GM12878 (cell line): ENCODE measurements around the gene NDUFA5. TPM values are rescaled to one million over a fixed set of nuclear protein-coding genes. Genes with fewer than 3 reads are reported as not detected.

Source experiments
- ATAC-seq: fragments of 200-7000 bp; cut with Tn5 transposase; 3 replicates; pipeline ENCODE4 v1.9.1; 2020; ENCODE audit warnings: mild to moderate bottlenecking, moderate library complexity
- BruUV-seq: library from RNA; stranded (reverse); fragments of 400-500 nt; replicated peaks from 2 replicates; lab custom pipeline; 2021; lab: Mats Ljungman, UMichigan
- CTCF ChIA-PET: fragments of 300-600 bp; sonication (Branson Sonifier 250); formaldehyde crosslinking; extraction: SDS; loops from one replicate; lab custom pipeline; 2021; ENCODE audit warnings: inconsistent platforms; lab: Yijun Ruan, JAX
- POLR2A ChIA-PET: fragments of 350-600 bp; formaldehyde crosslinking; extraction: SDS; loops from one replicate; lab custom pipeline; 2021; ENCODE audit warnings: inconsistent platforms; lab: Charles Lee
- RAD21 ChIA-PET: fragments of 300-600 bp; sonication (Branson Sonifier 250); formaldehyde crosslinking; loops from one replicate; lab custom pipeline; 2023; ENCODE audit warnings: antibody characterized with exemption; ENCODE audit not compliant: unreplicated experiment; lab: Charles Lee
- SMC1A ChIA-PET: fragments of 300-600 bp; sonication (Branson Sonifier 250); formaldehyde crosslinking; loops from one replicate; lab custom pipeline; 2023; ENCODE audit not compliant: unreplicated experiment, uncharacterized antibody; lab: Charles Lee
- DNase-seq: peaks from one replicate; pipeline ENCODE4 v3.0.0-alpha.2; 2011; ENCODE audit warnings: low read depth, low spot score
- FAIRE-seq: peaks from 3 replicates; lab custom pipeline; 2011; peaks lifted over from hg19 to GRCh38; lab: Jason Lieb, UNC
- H2AFZ ChIP-seq: 2 replicates; pipeline ENCODE4 v1.6.0; 2011; ENCODE audit warnings: low read depth, low read length, control low read depth; ENCODE audit not compliant: control insufficient read depth
- H3K27ac ChIP-seq: 2 replicates; pipeline ENCODE4 v1.5.1; 2011; ENCODE audit warnings: control low read depth; ENCODE audit not compliant: control insufficient read depth, insufficient read depth
- H3K27me3 ChIP-seq, 2 experiments: replicated peaks in 1 of 2; 2 replicates each; pipeline versions ENCODE4 v1.6.0 to v1.6.1; 2011; ENCODE audit warnings: low read length in 1 of 2; ENCODE audit not compliant: control insufficient read depth in 2 of 2, insufficient read depth in 2 of 2
- H3K36me3 ChIP-seq, 2 experiments: 2 replicates each; pipeline ENCODE4 v1.5.1; 2011; ENCODE audit warnings: low read length in 1 of 2; ENCODE audit not compliant: control insufficient read depth in 2 of 2, insufficient read depth in 2 of 2
- H3K4me1 ChIP-seq: 2 replicates; pipeline ENCODE4 v1.6.1; 2011; ENCODE audit warnings: mild to moderate bottlenecking, low read length, moderate library complexity, mixed read lengths; ENCODE audit not compliant: control insufficient read depth, insufficient read depth
- H3K4me2 ChIP-seq: 2 replicates; pipeline ENCODE4 v1.6.0; 2011; ENCODE audit warnings: control low read depth; ENCODE audit not compliant: control insufficient read depth, insufficient read depth
- H3K4me3 ChIP-seq: fragments of 200-600 bp; sonication (generic); 2 replicates; pipeline ENCODE4 v1.5.1; 2016
- H3K79me2 ChIP-seq: 2 replicates; pipeline ENCODE4 v1.6.0; 2011; ENCODE audit warnings: low read length; ENCODE audit not compliant: control insufficient read depth, insufficient read depth
- H3K9ac ChIP-seq: 2 replicates; pipeline ENCODE4 v1.8.0; 2011; ENCODE audit warnings: low read length, control low read depth, mixed read lengths; ENCODE audit not compliant: control insufficient read depth, insufficient read depth
- H3K9me3 ChIP-seq: replicated peaks from 3 replicates; pipeline ENCODE4 v1.5.1; 2011; ENCODE audit warnings: mild to moderate bottlenecking, low read length; ENCODE audit not compliant: control insufficient read depth, insufficient read depth
- H4K20me1 ChIP-seq: 2 replicates; pipeline ENCODE4 v1.6.0; 2011; ENCODE audit not compliant: control insufficient read depth, insufficient read depth
- BRCA1 ChIP-seq: IDR thresholded peaks from 2 replicates; pipeline ENCODE4 v1.6.1; 2011; ENCODE audit warnings: low read depth, low read length, improper control_type of control experiment
- CBFB ChIP-seq: IDR thresholded peaks from 2 replicates; pipeline ENCODE4 v1.6.1; 2016; ENCODE audit warnings: antibody characterized with exemption, low read depth
- CBX5 ChIP-seq: sonication (generic); IDR thresholded peaks from 2 replicates; pipeline ENCODE4 v1.6.1; 2016; ENCODE audit warnings: low read depth, moderate library complexity, mild to moderate bottlenecking, inconsistent platforms
- CEBPB ChIP-seq, 2 experiments: fragments of 150-350 bp in 1 of 2; IDR thresholded peaks; 2 replicates each; pipeline ENCODE4 v1.6.1; 2012 to 2014; ENCODE audit warnings: low read depth in 2 of 2, low read length in 2 of 2, borderline replicate concordance in 1 of 2, inconsistent platforms in 1 of 2
- CHD2 ChIP-seq: IDR thresholded peaks from 2 replicates; pipeline ENCODE4 v1.6.1; 2011; ENCODE audit warnings: low read depth, low read length, improper control_type of control experiment, borderline replicate concordance
- IKZF2 ChIP-seq, 2 experiments: fragments of 450-650 bp; IDR thresholded peaks; 2 replicates each; pipeline ENCODE4 v1.6.1; 2017; ENCODE audit warnings: mild to moderate bottlenecking in 2 of 2, moderate library complexity in 2 of 2
- JUND ChIP-seq: IDR thresholded peaks from 2 replicates; pipeline ENCODE4 v1.6.1; 2012; ENCODE audit warnings: low read depth, mild to moderate bottlenecking, low read length, improper control_type of control experiment, moderate library complexity
- MYC ChIP-seq: IDR thresholded peaks from 2 replicates; pipeline ENCODE4 v1.6.1; 2011; ENCODE audit warnings: mild to moderate bottlenecking, low read length, moderate library complexity, inconsistent platforms; ENCODE audit not compliant: insufficient read depth, insufficient replicate concordance, insufficient read length, severe bottlenecking
- NR2C1 ChIP-seq: fragments of 450-650 bp; IDR thresholded peaks from 2 replicates; pipeline ENCODE4 v1.6.1; 2017; ENCODE audit warnings: antibody characterized with exemption, mild to moderate bottlenecking, moderate library complexity
- POLR2AphosphoS5 ChIP-seq: IDR thresholded peaks from 2 replicates; pipeline ENCODE4 v1.6.1; 2011; ENCODE audit warnings: mild to moderate bottlenecking, low read length, inconsistent platforms
- SMC3 ChIP-seq: IDR thresholded peaks from 2 replicates; pipeline ENCODE4 v1.6.1; 2011; ENCODE audit warnings: low read length, improper control_type of control experiment, borderline replicate concordance
- SREBF2 ChIP-seq: IDR thresholded peaks from 2 replicates; pipeline ENCODE4 v1.6.1; 2012; ENCODE audit warnings: mild to moderate bottlenecking, low read length
- SUPT20H ChIP-seq: IDR thresholded peaks from 2 replicates; pipeline ENCODE4 v1.6.1; 2011; ENCODE audit warnings: low read depth, mild to moderate bottlenecking, low read length, moderate library complexity, borderline replicate concordance; ENCODE audit not compliant: control insufficient read depth
- WGBS: methylation state at CpG from one replicate; pipeline ENCODE4 v1.1.6; 2016; ENCODE audit warnings: low lambda C conversion rate; ENCODE audit not compliant: insufficient replicate concordance, insufficient coverage; ENCODE audit errors: missing lambda C conversion rate; 5-methylcytosine and 5-hydroxymethylcytosine counted together
- in situ Hi-C: fragments of 300-500 bp; cut with MboI; formaldehyde crosslinking; loops from 9 replicates; pipeline ENCODE4 v1.14.3; 2018; ENCODE audit warnings: mixed read lengths
- intact Hi-C: fragments of 100-400 bp; cut with micrococcal nuclease; formaldehyde crosslinking; loops from one replicate; pipeline ENCODE4 v1.14.2; 2022; ENCODE audit not compliant: unreplicated experiment
- polyA plus RNA-seq, 11 experiments: library from polyadenylated mRNA; depleted of rRNA in 4 of 11; unstranded in 6 of 11; stranded (reverse) in 5 of 11; fragments of >200 nt; fragmentation: Nextera tagmentation in 4 of 11; fragmentation: Illumina TruSeq in 1 of 11; extraction: Ambion mirVana in 4 of 11; extraction: Trizol in 1 of 11; gene quantifications; 1 replicate in 1 of 11; 2 replicates in 10 of 11; pipeline versions ENCODE4 v1.2.1 to v1.2.3, GENCODE V29; 2011 to 2016; ENCODE audit warnings: inconsistent platforms in 2 of 11, missing spikeins in 2 of 11, low read depth in 1 of 11
- total RNA-seq, 4 experiments: library from RNA; depleted of rRNA in 3 of 4; stranded (reverse); fragments of >200 nt in 3 of 4; fragmentation: Illumina TruSeq in 1 of 4; extraction: Trizol in 1 of 4; gene quantifications; 2 replicates each; pipeline versions ENCODE4 v1.2.1 to v1.2.3, GENCODE V29; 2013 to 2021
- TF ChIP-seq, protein P1 (sequence below): fragments of 450-650 bp; IDR thresholded peaks from 2 replicates; pipeline ENCODE4 v1.6.1; 2017; ENCODE audit warnings: mild to moderate bottlenecking, moderate library complexity
- TF ChIP-seq, protein P2 (sequence below): IDR thresholded peaks from 2 replicates; pipeline ENCODE4 v1.6.1; 2011; ENCODE audit warnings: borderline replicate concordance, low read depth, mild to moderate bottlenecking, moderate library complexity, mixed read lengths, low read length; ENCODE audit not compliant: insufficient read depth; ENCODE audit errors: extremely low read length

Gene NDUFA5
- total and polyA plus RNA-seq, 10 of the 15 experiments (the other 5 are each of a cell fraction or from before 2014, with no cell fraction given) = 51.0 to 209 (median 86.9) TPM

DNA sequence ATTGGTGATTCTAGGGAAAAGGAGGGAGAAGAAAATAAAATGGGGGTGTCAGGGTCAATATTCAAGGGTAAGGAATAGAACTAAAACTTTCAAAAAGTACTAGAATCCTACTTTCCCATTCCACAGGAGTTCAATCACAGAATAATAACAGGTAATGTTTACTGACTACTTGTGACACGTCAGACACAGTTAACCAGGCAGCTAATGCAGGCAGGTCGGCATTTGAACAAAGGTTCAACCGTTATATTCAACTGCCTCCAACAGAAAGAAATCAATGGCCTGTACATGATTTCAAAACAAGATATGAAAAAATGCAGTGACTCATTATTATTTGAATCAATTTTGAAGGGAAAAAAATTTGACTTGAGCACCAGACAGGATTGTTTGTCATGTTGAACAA lies 47.1 kb upstream of the NDUFA5 start:
- ATAC-seq (no peak), FAIRE-seq (no peak), DNase-seq (no peak)
- intact Hi-C loops (no loop called here), in situ Hi-C loops (no loop called here)
- Histone ChIP-seq H3K9me3 (no peaks in the 10 kb centered on the region), H4K20me1 (no peaks in the 10 kb centered on the region), H3K4me1 (no peaks in the 10 kb centered on the region), H3K4me3 (no peak overlapping the region), H3K4me2 (no peak overlapping the region), H3K36me3 (no peaks in the 10 kb centered on the region), H3K27ac (no peak overlapping the region), H3K27me3 (no peaks in the 10 kb centered on the region; a peak in 1 of 4 replicates), H2AFZ (no peak overlapping the region), H3K9ac (no peak overlapping the region), H3K79me2 (no peaks in the 10 kb centered on the region)
- CTCF ChIA-PET = interaction anchor here (1.5 kb wide), 1 partner anchor 23 kb away, joined by 5 read pairs; no protein-coding TSS in a partner anchor
- POLR2A ChIA-PET = no interaction called here
- no TSS peak for BruUV-seq
- WGBS = 51% methylated on average over 3 of the region's 3 CpGs
- SMC1A ChIA-PET = no interaction called here
- RAD21 ChIA-PET = no interaction called here
- TF ChIP-seq, protein P1, sequence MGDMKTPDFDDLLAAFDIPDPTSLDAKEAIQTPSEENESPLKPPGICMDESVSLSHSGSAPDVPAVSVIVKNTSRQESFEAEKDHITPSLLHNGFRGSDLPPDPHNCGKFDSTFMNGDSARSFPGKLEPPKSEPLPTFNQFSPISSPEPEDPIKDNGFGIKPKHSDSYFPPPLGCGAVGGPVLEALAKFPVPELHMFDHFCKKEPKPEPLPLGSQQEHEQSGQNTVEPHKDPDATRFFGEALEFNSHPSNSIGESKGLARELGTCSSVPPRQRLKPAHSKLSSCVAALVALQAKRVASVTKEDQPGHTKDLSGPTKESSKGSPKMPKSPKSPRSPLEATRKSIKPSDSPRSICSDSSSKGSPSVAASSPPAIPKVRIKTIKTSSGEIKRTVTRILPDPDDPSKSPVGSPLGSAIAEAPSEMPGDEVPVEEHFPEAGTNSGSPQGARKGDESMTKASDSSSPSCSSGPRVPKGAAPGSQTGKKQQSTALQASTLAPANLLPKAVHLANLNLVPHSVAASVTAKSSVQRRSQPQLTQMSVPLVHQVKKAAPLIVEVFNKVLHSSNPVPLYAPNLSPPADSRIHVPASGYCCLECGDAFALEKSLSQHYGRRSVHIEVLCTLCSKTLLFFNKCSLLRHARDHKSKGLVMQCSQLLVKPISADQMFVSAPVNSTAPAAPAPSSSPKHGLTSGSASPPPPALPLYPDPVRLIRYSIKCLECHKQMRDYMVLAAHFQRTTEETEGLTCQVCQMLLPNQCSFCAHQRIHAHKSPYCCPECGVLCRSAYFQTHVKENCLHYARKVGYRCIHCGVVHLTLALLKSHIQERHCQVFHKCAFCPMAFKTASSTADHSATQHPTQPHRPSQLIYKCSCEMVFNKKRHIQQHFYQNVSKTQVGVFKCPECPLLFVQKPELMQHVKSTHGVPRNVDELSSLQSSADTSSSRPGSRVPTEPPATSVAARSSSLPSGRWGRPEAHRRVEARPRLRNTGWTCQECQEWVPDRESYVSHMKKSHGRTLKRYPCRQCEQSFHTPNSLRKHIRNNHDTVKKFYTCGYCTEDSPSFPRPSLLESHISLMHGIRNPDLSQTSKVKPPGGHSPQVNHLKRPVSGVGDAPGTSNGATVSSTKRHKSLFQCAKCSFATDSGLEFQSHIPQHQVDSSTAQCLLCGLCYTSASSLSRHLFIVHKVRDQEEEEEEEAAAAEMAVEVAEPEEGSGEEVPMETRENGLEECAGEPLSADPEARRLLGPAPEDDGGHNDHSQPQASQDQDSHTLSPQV = no peak
- no peak for TF ChIP-seq POLR2AphosphoS5
- no peak for TF ChIP-seq MYC
- TF ChIP-seq CBX5 = no peak
- TF ChIP-seq, protein P2, sequence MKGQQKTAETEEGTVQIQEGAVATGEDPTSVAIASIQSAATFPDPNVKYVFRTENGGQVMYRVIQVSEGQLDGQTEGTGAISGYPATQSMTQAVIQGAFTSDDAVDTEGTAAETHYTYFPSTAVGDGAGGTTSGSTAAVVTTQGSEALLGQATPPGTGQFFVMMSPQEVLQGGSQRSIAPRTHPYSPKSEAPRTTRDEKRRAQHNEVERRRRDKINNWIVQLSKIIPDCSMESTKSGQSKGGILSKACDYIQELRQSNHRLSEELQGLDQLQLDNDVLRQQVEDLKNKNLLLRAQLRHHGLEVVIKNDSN = no peak
- TF ChIP-seq NR2C1 = no peak
- TF ChIP-seq JUND = no peak
- no peak for TF ChIP-seq SMC3
- TF ChIP-seq SUPT20H = no peak
- TF ChIP-seq CBFB = no peak
- TF ChIP-seq SREBF2 = no peak
- no peak for TF ChIP-seq BRCA1
- no peak for TF ChIP-seq IKZF2 (IDR thresholded peaks at IDR 0.05)
- no peak for TF ChIP-seq CEBPB (IDR thresholded peaks at IDR 0.05; ENCODE audit: borderline replicate concordance in 1 of 2, low read depth in 2 of 2, low read length in 2 of 2)
- TF ChIP-seq CHD2 = no peak
